SJCRH30 (cell line): ENCODE data around the gene IL17RA. TPM values are rescaled to one million over a fixed set of nuclear protein-coding genes. Genes with fewer than 3 reads are reported as not detected.

Source experiments
- DNase-seq, 2 experiments: peaks; one replicate each; pipeline ENCODE4 v3.0.0-alpha.2; 2015 to 2020
- H3K27ac ChIP-seq: fragments of 250-450 bp; sonication (Bioruptor Pico); 2 replicates; pipeline ENCODE4 v1.5.1; 2020; ENCODE audit warnings: mild to moderate bottlenecking, moderate library complexity
- H3K27me3 ChIP-seq: fragments of 250-450 bp; sonication (Bioruptor Pico); 2 replicates; pipeline ENCODE4 v1.5.1; 2020; ENCODE audit warnings: mild to moderate bottlenecking, moderate library complexity
- H3K36me3 ChIP-seq: fragments of 250-450 bp; sonication (Bioruptor Pico); 2 replicates; pipeline ENCODE4 v1.5.1; 2020; ENCODE audit warnings: mild to moderate bottlenecking, moderate library complexity
- H3K4me1 ChIP-seq: fragments of 250-450 bp; sonication (Bioruptor Pico); 2 replicates; pipeline ENCODE4 v1.5.1; 2020; ENCODE audit warnings: mild to moderate bottlenecking, moderate library complexity
- H3K4me3 ChIP-seq: fragments of 250-450 bp; sonication (Bioruptor Pico); 2 replicates; pipeline ENCODE4 v1.5.1; 2020; ENCODE audit warnings: mild to moderate bottlenecking, moderate library complexity
- H3K9me3 ChIP-seq: fragments of 250-450 bp; sonication (Bioruptor Pico); replicated peaks from 2 replicates; pipeline ENCODE4 v1.5.1; 2020; ENCODE audit warnings: mild to moderate bottlenecking, moderate library complexity
- total RNA-seq: library from RNA; depleted of rRNA; stranded (reverse); fragments of >200 nt; shearing (Covaris generic); gene quantifications from 2 replicates; pipeline ENCODE4 v1.2.3, GENCODE V29; 2014

The IL17RA gene
- total RNA-seq, 1 experiment from 2014 or later: 3.2 TPM

DNA sequence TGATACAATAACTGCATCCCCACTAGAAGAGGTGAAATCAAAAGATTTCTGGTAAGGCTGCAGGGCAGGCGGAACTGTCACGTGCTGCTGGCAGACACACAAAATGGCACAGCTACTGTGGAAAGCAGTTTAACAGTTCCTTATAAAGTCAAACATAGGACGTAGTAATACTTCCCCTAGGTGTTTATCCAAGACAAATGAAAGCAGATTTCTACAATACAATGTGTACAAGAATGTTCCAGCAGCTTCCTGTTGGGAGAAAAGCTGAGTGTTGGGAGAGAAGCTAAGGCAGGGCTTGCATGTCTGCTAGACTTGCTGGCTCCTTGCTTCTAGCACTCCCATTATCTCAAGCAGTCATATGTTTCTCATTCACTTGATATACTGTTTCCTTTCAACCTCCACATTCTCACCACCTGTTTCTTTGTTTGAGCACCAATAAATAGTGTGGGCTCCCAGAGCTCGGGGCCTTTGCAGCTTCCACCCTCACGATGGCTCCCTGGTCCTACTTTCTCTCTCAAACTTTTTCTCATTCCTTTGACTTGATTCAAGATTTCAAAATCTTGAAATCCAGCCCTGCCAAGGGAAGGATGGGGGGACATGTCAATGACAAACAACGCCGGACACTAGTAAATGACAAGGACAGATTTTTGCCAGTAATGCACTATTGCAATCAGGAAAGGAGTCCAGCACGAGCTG lies 21.2 kb upstream of the IL17RA start:
- H3K9me3 ChIP-seq: no peaks in the 10 kb centered on the region
- DNase-seq: peak; percentile 29 to 53
- H3K4me3 ChIP-seq: no peak overlapping the region
- H3K36me3 ChIP-seq: no peaks in the 10 kb centered on the region
- no peaks in the 10 kb centered on the region for H3K27me3 ChIP-seq
- peak overlapping the region; percentile 17; the same call in 1 of the 2 replicates for H3K27ac ChIP-seq
- H3K4me1 ChIP-seq: peaks cover 14% of the 10 kb centered on the region

DNA sequence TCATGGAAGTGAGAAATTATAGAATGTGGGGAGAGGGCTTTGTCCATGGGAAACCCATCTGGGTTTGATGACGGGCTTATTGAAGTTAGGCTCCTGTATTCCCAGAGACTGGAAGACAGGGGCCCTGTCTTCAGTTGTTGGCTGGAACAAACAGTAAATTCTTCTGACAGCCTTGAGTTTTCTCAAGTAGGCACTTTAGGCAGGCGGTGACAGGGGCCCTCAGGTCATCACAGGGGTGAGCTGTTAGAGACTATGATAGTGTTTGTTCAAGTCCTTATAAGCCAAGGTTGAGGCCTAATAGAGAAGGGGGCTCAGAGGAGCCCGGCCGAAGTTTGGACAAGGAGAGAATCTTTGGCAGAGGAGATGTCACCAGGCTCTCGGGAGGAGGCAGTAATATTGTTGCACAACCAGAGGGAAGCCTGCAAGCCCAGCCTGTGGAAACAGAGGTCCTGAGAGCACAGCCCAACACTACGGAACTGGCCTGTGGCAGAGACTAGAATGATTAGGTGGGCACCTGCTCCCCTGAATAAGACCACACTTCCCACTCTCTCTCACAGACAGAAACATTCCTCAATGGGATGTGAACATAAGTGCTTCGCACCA lies 20.2 kb upstream of the IL17RA start:
- H3K4me3 ChIP-seq: no peak overlapping the region
- H3K27me3 ChIP-seq: no peaks in the 10 kb centered on the region
- no peak for DNase-seq
- H3K9me3 ChIP-seq: no peaks in the 10 kb centered on the region
- peaks cover 14% of the 10 kb centered on the region for H3K4me1 ChIP-seq
- H3K36me3 ChIP-seq: no peaks in the 10 kb centered on the region
- no peak overlapping the region for H3K27ac ChIP-seq

DNA sequence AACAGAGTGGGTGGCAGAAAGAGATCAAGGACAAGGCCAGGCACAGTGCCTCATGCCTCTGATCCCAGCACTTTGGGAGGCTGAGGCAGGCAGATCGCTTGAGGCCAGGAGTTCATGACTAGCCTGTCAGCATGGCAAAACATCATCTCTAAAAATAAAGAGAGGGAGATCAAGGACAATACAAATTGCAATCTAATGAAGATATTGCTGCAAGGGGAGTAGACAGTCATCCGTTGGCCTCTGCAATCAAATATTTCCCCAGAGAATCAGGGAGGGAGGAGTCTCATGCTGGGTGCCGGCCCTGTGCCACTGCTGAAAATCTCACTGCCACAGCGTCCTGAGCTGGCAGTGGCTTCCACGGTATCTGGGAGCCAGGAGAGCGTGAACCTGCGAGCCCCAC lies 19.4 kb upstream of the IL17RA start:
- Histone ChIP-seq H3K4me3 (no peak overlapping the region), H3K4me1 (peaks cover 14% of the 10 kb centered on the region), H3K9me3 (no peaks in the 10 kb centered on the region), H3K27ac (no peak overlapping the region), H3K36me3 (no peaks in the 10 kb centered on the region), H3K27me3 (no peaks in the 10 kb centered on the region)
- DNase-seq: no peak

DNA sequence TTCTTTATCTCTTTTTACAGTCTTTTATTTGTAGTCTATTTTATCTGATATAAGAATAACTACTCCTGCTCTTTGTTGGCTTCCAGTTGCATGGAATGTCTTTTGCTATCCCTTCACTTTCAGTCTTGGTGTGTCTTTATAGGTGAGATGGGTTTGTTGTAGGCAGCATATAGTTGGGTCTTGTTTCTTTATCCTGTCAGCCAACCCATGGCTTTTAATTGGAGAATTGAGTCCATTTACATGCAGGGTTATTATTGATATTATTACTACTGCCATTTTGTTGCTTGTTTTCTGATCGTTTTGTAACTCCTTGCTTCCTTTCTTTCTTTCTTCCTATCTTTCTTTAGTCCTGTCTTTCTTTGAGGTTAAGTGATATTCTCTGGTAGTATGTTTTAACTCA lies 11.9 kb upstream of the IL17RA start:
- H3K4me3 ChIP-seq: no peak overlapping the region
- H3K27ac ChIP-seq: no peak overlapping the region
- no peak for DNase-seq
- H3K4me1 ChIP-seq: no peaks in the 10 kb centered on the region
- no peaks in the 10 kb centered on the region for H3K9me3 ChIP-seq
- no peaks in the 10 kb centered on the region for H3K27me3 ChIP-seq
- no peaks in the 10 kb centered on the region for H3K36me3 ChIP-seq

DNA sequence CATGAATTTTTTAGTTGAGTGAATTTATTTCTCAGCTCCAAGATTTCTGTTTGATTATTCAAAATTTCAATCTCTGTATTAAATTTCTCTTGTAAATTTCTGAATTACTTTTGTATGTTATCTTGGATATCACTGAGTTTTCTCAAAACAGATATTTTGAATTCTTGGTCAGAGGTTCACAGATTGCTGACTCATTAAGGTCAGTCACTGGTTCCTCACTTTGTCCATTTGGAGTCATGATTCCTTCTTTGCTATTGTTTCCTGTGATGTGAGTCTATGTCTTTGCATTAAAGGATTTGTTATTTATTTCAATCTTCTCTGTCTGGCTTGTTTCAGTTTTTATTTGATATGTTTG lies 10.2 kb upstream of the IL17RA start:
- Histone ChIP-seq H3K9me3 (no peaks in the 10 kb centered on the region), H3K27me3 (no peaks in the 10 kb centered on the region), H3K4me3 (no peak overlapping the region), H3K27ac (no peak overlapping the region), H3K36me3 (no peaks in the 10 kb centered on the region), H3K4me1 (no peaks in the 10 kb centered on the region)
- no peak for DNase-seq

DNA sequence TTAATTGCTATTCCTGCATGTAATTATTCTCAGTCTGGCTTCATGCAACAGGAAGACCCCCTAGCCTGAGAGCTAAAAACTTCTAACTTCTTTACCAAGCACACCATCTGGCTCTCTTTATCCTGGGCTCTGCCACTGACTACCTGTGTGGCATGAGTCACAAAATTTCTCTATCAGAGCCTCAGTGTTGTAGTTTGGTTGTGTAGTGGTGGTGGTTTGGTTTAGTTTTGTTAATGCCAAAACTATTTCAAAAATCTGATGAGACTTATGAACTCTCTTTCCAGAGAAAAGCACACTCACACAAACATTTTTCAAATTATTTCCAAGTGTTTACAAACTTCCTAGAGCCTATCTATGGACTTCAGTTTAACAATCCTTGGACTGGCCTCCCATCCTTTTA lies 7.5 kb upstream of the IL17RA start:
- no peaks in the 10 kb centered on the region for H3K27me3 ChIP-seq
- no peak overlapping the region for H3K27ac ChIP-seq
- H3K9me3 ChIP-seq: no peaks in the 10 kb centered on the region
- no peak for DNase-seq
- H3K4me3 ChIP-seq: no peak overlapping the region
- no peaks in the 10 kb centered on the region for H3K4me1 ChIP-seq
- no peaks in the 10 kb centered on the region for H3K36me3 ChIP-seq

DNA sequence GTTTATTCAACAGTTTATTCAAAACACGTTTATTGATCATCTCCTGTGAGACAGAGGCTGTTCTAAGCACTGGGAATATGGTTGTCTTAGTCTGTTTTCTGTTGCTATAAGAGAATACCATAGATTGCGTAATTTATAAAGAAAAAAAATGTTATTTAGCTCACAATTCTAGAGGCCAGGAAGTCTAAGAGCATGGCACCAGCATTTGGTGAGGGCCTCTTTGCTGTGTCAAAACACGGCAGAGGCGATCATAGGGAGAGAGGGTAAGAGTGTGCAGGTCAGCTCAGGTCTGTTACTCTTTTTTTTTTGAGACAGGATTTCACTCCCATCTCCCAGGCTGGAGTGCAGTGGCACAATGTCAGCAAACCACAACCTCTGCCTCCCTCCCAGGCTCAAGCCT lies 5.2 kb upstream of the IL17RA start:
- H3K27me3 ChIP-seq: no peaks in the 10 kb centered on the region
- no peaks in the 10 kb centered on the region for H3K36me3 ChIP-seq
- H3K9me3 ChIP-seq: no peaks in the 10 kb centered on the region
- no peak for DNase-seq
- H3K4me1 ChIP-seq: no peaks in the 10 kb centered on the region
- H3K27ac ChIP-seq: no peak overlapping the region
- no peak overlapping the region for H3K4me3 ChIP-seq

DNA sequence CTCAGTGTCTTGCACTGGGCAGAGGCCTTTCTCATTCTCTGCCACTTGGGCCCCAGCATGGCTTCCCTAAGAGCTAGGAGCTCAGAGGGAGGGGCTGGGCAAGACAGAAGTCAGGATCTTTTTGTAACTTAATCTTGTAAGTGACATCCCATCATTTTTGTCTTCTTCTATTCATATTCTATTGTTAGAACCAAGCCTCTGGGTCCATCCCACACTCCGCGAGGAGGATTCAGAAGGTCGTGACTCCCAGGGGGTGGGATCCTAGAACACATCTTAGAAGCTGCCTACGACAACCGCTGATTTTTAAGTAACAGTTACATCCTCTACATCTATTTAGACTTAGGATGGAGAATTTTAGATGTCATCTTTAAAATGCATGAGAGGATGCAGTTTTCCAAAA lies 1.5 kb upstream of the IL17RA start:
- Histone ChIP-seq H3K9me3 (no peaks in the 10 kb centered on the region), H3K27me3 (no peaks in the 10 kb centered on the region), H3K36me3 (no peaks in the 10 kb centered on the region), H3K4me1 (peaks cover 15% of the 10 kb centered on the region), H3K4me3 (no peak overlapping the region), H3K27ac (no peak overlapping the region)
- DNase-seq: no peak

DNA sequence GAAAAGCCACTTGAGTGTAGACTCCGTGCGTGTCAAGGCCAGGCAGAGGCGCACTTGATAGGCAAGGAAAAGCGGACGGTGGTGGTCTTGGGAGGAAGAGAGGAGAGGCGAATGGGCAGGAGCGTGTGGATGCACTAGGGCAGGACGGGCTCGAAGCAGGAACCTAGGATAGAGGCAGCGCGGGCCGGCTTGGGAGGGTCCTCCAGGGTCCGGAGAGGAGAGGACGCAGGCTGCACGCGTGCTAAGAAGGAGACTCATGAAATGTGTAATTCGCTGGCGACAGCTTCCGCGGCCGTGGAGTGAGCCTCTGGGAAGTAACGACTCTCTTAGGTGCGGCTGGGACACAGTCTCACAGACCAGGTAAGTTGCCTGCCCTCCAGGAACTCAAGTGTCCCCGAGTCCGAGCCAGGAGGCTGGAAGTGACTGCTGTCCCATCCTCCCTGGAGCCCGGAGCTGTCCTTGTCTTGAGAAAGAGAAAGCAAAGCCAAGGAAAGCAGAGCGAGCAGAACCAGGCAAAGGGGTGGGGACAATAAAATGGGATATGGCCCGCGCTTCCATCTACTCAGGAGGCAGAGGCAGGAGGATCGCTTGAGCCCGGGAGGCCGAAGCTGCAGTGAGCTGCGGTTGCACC lies 874 bp upstream of the IL17RA start:
- H3K27me3 ChIP-seq: no peaks in the 10 kb centered on the region
- no peak overlapping the region; the same call in 1 of the 2 replicates for H3K27ac ChIP-seq
- no peaks in the 10 kb centered on the region for H3K9me3 ChIP-seq
- H3K4me1 ChIP-seq: peaks cover 15% of the 10 kb centered on the region
- peak overlapping the region; percentile 68 for H3K4me3 ChIP-seq
- H3K36me3 ChIP-seq: no peaks in the 10 kb centered on the region
- DNase-seq: no peak

DNA sequence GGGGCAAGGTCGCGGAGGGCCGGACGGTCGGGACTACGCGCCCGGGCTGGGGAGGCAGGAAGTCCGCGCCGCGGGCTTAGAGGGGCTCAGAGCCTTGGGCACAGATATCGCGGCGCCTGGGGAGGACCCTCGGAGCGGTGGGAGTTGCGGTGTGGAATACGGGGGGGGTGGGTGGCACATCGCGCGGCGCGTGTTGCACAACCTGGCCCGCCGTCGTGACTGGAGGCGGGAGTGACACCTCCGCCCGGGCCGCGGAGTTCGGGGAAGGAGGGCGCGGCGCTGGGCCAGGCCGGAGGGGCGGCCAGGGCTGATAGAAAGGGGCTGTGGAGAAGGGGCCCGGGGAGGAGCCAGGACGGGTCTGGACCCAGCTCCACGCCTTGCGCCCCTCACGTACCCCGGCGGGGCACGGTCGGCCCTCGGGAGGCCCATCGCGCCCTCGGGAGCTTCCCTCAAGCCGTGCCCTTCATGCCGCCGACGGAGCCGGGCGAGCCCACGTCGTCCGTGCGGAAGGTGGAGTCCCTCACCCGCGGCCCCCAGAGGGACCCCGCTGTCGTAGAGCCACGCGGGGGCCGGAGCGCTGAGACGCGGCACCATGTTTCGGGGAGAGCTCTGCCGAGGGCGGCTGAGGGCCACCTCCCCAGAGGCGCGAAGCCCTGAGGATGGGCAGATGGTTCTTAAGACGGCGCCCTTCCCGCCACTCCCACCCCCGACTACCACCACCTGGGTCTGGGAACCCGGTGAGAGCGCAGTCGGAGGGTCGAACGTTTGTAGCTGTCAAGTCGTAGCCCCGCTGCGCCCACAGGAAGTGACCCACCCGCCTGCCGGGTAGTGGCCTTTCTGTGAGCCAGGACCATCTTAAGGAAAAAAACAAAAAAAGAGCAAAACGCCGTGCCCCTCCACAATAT lies 729 bp downstream of the IL17RA start:
- no peak for DNase-seq
- Histone ChIP-seq H3K27ac (no peak overlapping the region; the same call in 1 of the 2 replicates), H3K36me3 (no peaks in the 10 kb centered on the region)

DNA sequence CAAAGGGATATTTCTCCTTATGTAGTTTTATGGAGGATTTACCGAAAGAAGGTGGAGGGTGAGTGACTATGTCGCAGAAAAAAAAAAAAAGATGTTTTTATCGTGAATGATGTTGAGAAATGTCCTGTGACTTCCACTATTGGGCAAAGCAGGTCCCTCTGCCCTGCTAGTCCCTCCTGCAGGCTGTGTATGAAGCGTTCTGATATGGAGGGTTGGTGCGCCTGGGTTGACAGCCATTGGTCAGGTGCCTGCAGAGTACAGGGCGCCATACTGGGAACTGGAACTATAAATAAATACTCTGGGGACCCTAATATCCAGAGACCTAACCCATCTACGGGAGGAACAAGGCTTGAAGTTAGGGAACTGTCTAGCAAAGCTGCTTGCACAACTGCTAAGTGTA lies 1.5 kb downstream of the IL17RA start:
- H3K4me3 ChIP-seq: no peak overlapping the region
- no peaks in the 10 kb centered on the region for H3K36me3 ChIP-seq
- no peak overlapping the region for H3K27ac ChIP-seq
- H3K4me1 ChIP-seq: peaks cover 15% of the 10 kb centered on the region
- no peak for DNase-seq
- no peaks in the 10 kb centered on the region for H3K9me3 ChIP-seq
- H3K27me3 ChIP-seq: no peaks in the 10 kb centered on the region

More for the DNA sequence above, 729 bp downstream of the IL17RA start:
- H3K27me3 ChIP-seq: no peaks in the 10 kb centered on the region
- no peaks in the 10 kb centered on the region for H3K9me3 ChIP-seq
- H3K4me3 ChIP-seq: peak overlapping the region; percentile 68
- peaks cover 15% of the 10 kb centered on the region for H3K4me1 ChIP-seq

DNA sequence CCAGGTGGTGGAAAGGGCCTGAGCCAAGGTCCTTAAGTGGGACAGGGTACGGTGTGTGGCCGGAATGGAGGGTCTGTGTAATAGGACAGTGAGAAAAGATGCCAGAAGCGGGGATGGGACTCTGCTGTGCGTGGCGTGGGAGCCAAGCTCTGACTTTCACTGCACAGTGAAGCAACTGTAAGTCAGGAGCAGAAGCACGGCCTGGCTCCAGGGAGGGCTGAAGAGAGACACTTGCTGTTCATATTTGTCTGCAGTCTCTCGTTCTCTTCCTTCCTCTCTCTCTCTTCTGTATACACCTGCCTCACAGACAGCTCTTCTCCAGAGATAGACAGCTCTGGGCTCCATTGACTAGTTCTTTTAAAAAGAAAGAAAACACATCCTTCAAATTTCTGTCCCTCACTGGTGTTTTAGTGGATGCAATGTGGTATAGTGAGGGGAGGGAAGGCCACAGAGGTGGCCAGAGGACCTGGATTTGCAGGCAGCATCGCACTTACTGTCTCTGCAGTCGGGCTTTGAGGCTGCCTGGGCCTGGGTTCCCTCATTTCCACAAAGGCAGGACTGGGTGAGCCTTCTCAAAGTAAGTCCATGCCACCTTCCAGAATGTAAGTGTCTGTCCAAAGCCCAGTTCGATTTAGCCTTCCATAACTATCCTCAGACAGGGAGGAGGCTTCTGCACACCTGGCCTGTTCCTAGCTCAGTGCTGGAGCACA lies 2.1 kb downstream of the IL17RA start:
- Histone ChIP-seq H3K27me3 (no peaks in the 10 kb centered on the region), H3K36me3 (no peaks in the 10 kb centered on the region), H3K9me3 (no peaks in the 10 kb centered on the region), H3K4me1 (peaks cover 15% of the 10 kb centered on the region), H3K4me3 (no peak overlapping the region), H3K27ac (peak overlapping the region; percentile 32)
- DNase-seq: peak in 1 of 2 experiments; percentile 20

DNA sequence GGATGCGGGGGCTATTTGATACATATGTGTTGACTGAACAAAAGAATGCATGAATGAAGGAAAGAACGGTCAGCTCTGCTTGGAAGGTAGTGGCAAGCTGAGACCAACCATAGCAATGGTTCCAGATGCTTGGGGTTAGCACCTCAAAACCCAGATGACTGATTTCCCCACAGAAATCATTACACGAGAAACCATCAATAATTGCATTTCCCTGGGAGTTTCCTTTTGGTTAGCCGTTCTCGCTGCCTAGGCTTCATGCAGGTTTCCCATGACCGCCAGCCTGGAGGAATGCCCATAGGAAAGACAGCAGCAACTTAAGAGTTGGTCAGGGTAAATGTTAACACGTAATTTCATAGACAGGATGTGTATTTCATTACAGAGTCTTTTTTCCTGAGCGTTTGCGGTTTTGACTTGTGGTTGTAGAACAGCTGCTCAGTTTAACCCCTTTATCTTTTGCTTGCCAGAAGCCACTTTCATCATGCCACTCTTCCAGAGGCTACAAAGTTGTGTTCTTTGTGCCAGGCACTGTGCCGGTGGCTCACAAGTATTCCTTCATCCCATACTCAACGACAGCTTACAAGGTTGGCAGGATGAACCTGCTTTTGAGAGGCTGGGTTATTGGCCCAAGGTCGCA lies 2.8 kb downstream of the IL17RA start:
- H3K27ac ChIP-seq: peak overlapping the region; percentile 32
- H3K9me3 ChIP-seq: no peaks in the 10 kb centered on the region
- DNase-seq: peak; percentile 82 to 92
- peaks cover 15% of the 10 kb centered on the region for H3K4me1 ChIP-seq
- H3K4me3 ChIP-seq: no peak overlapping the region
- H3K36me3 ChIP-seq: no peaks in the 10 kb centered on the region
- H3K27me3 ChIP-seq: no peaks in the 10 kb centered on the region

DNA sequence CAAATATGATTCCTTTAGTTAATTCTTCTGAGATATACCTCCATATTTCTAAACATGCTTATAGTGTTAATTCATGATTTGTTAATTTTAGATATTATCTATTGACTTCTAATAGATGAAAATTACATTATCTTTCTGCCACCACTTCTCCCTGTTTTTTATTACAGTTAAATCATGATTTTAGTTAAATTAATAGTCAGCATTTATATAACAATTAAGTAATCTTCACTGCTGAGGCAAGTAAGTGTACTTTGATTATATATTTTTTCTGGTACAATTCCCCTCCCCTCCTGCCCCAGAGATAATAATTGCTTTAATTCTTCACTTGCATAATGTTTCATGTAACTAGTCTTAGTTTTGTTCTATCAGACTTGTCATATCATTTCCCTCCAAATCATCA lies 5.8 kb downstream of the IL17RA start:
- no peak overlapping the region for H3K27ac ChIP-seq
- H3K36me3 ChIP-seq: no peaks in the 10 kb centered on the region
- no peaks in the 10 kb centered on the region for H3K9me3 ChIP-seq
- H3K27me3 ChIP-seq: no peaks in the 10 kb centered on the region
- no peak for DNase-seq
- no peak overlapping the region for H3K4me3 ChIP-seq
- peaks cover 15% of the 10 kb centered on the region for H3K4me1 ChIP-seq
